HG02610 (cell line): ENCODE data around the gene PRCC.

Experiments used
- ATAC-seq: cut with Tn5 transposase; IDR thresholded peaks from one replicate; pipeline ENCODE4 v1.9.1; 2021; ENCODE audit warnings: mild to moderate bottlenecking, moderate library complexity; ENCODE audit not compliant: unreplicated experiment

PRCC gene

GRCh38 chr1:156813750-156814570 is 46.6 kb downstream of the PRCC start:
- ATAC-seq = no peak

DNA sequence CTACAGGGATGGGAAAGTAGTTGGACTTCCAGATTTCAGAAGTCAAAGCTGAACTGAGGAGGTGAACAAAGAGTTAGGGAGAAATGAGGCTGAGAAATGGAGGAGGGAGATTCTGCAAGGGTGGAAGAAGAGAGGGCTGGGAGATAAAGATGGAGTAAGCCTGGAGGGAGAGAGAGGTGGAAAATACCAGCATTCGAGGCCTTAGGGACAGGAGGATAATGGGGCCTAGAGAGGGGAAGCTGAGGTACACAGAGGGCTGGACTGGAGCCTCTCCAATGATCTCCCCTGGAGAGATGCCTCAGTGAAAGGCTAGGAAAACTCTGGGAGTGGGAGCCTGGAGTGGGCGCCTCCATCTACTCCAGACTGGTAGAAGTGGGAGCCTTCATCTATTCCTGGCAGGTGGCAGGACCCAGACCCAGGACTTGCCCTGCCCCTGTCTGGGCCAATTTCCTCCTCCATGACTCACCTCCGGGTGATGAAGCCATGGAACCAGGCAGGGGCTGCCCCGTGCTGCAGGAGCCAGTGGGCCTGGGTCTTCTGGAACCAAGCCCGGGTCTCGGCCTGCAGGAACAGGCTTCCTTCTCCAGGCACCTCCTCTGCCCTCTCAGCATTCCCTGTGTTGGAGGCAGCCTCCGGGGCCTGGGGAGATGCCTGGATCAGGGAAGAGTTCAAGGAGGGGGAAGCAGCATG is 47.4 kb downstream of the PRCC start:
- no peak for ATAC-seq

- ATAC-seq = no peak
Measured at GRCh38 chr1:156815307-156815826, 48.0 kb downstream of the PRCC start.

DNA sequence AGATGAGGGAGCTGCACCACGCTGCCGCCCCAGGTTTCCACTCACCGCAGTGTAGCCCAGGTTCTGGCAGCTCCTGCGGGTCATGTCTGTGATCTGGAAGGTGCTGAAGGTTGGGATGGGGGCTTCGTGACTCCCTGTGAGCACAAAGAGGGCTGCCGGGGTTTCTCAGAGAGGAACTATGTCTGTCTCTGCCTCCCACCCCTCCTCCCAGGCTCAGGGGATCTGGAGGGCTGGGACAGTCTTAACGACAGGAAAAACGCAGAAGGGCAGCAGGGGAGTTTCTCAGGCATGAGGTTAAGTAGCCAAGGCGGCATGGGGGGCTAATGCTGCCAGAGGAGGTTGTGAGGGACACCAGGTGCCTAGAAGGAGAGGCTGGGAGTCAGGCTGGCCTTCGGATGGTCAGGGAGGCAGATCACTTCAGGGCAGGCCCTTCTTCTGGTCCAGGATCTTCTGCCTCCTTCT is 48.7 kb downstream of the PRCC start:
- ATAC-seq = no peak

DNA sequence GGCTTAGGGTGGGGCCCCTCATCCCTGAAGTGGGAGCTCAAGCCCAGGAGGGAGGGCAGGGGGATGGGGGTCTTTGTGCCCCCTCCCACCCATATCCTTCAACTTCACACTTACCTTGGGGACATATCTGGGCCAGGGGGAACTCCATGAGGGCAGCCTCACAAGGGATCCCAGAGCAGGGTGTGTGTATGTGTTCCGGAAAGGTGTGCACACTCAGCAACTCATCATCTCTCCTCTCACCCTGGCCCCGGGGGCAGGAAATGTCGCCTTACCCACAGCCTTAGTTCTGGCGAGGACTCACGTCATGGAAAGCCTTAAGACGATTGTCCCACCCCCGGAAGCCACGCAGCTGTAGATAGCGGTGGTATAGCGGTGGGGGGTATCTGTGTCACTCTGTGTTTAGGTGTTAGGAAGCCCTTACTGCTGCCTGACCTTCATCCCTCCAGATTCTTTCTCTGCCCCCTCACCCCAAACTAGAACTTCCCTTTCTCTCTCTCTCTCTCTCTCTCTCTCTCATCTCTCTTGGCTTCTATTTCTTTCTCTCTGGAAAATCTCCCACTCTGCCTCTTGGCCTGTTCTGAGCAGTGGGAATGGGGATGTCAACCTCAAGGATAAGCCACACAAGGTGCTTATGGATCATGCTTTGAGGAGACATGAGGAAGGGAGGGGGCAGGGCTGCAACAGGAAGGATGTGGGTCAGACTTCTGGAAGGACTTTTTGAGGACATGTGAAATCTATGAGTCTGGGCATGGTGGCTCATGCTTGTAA is 49.4 kb downstream of the PRCC start, which contains the start of gene SH2D2A:
Gene SH2D2A, minus strand, starts transcription at position 288 of the 768 bp plus-strand sequence. Its CDS starts 140 bp downstream, at position 148.
- ATAC-seq = peak; percentile 84

GRCh38 chr1:156821801-156822200 is 54.5 kb downstream of the PRCC start:
- no peak for ATAC-seq

DNA sequence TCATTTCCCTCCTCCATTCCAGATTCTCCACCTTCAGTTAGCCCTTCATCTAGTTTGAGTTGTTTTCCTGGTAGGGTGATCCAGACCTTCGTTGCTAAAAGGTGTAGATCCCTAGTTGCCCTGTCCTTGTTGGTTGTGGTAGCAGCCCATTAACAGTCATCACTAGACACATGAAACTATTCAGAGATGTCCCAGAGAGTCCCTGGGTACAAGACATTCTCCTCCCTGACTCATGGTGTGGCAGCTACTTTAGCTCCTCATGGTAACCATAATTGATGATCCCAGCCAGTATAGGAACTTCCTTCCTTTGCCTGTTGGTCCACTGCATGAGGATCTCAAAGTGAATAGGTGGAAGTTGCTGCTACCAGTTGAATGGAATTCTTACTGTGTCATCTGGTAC is 55.3 kb downstream of the PRCC start:
- no peak for ATAC-seq

GRCh38 chr1:156823210-156823790 is 56.0 kb downstream of the PRCC start:
- ATAC-seq = no peak

GRCh38 chr1:156826630-156827029 is 59.3 kb downstream of the PRCC start:
- ATAC-seq = no peak

- no peak for ATAC-seq
Measured at GRCh38 chr1:156828400-156829124, 61.2 kb downstream of the PRCC start.

DNA sequence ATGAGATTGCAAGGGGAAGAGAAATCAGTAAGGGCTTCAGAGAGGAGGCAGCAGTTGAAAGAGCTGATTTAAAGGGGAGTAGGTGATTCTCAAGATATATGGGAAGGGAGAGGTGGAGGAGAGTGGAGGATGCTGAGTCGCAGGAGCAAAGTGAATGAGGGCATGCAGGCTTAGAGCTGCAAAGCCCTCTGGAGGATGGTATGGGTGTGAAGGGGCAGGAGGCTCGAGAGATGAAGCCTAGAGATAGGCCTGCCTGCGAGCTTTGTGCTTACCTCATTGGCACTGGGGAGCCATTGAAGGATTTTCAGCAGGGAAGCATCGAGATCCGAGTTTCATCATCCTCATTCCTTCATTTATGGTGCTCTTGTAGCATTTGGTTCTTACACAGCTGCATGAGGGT is 65.1 kb downstream of the PRCC start:
- ATAC-seq = no peak

DNA sequence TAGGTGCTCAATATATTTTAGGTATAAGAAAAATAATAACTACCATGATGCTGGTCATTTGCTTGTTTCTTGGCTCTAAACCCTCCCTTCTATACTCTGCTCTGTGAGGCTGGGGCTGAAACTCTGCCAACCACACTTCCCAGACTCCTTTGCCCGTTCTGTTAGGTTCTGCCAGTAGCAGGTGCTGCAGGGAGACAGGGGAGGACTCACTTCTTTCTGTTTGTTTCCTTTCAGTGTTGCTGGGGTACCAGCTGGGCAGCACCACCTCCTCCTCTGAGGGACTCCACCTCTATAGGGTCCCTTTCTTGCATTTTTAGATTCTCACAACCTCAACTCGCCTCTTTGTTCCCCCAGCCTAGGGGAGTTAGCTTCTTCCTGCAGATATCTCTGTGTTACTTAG is 66.3 kb downstream of the PRCC start:
- no peak for ATAC-seq

- no peak for ATAC-seq
Measured at GRCh38 chr1:156834322-156834721, 67.0 kb downstream of the PRCC start.

DNA sequence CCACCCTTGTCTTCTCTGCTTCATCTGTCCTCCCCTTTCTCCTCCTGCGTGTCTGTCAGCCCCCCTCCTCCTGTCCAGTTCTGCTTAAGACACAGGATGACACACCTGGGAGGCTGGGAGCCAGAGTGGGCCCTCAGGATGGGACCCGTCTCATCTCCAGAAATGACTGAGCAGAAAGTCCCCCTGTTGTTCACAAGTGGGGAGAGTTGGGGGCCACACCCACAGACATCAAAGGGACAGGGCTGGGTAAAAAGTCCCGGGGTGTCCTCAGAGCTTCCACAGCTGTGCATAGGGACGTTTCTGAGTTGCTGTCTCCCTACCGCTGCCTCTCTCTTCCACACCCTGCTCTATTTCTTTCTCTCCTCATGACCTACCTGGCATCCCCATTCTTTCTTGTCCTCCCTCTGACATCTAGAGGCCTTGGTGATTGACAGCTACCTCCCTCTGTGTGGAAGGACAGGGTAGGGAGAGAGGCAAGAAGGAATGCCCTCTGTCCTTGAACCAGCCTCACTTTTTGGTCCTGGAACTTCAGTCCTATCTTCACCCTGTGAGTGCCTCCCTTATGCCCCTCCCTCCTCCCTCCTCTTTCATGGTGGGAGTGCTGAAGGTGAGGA is 68.8 kb downstream of the PRCC start:
- ATAC-seq = peak; percentile 75

DNA sequence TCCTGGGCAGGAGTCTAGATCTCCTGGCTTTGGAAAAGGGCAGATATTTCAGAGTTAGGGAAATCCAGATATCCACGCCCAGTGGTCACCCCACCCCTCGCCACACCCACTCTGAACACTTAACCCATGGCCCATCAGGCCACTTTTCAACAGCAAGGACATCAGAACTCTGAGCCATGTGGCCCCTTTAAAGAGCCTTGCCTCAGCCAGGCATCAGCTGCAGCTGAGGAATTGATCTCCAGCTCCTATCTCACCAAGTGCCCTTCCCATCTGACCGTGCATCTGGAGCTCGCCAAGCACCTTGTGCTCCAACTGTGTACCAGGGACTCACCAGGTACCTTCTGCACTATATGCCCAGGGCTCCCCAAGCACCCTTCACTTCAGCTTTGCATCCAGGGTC is 69.6 kb downstream of the PRCC start:
- ATAC-seq = no peak

- no peak for ATAC-seq
Measured at GRCh38 chr1:156838972-156839371, 71.6 kb downstream of the PRCC start.

GRCh38 chr1:156839426-156840109 is 72.2 kb downstream of the PRCC start:
- ATAC-seq = no peak

- no peak for ATAC-seq
Measured at GRCh38 chr1:156840186-156840897, 73.0 kb downstream of the PRCC start.

- no peak for ATAC-seq
Measured at GRCh38 chr1:156840898-156841279, 73.6 kb downstream of the PRCC start.
